Endothelial cell of umbilical vein (primary cell): ENCODE results near the gene SULT1A4. TPM values are rescaled to one million over a fixed set of nuclear protein-coding genes. Genes with fewer than 3 reads are reported as not detected.
A peak's percentile ranks its signal among the peaks of the same experiment; 100 is the strongest.
"Not testable (repeated sequence)": the region's sequence is repeated elsewhere in the genome, so short reads cannot be mapped to it uniquely, and the experiment has no call there.

ENCODE experiments used
- Bru-seq: library from RNA; stranded (reverse); fragments of 400-500 nt; gene quantifications from one replicate; lab custom pipeline; 2021; lab: Mats Ljungman, UMichigan
- BruChase-seq, 2 experiments: library from RNA; stranded (reverse); fragments of 400-500 nt; gene quantifications; one replicate each; lab custom pipeline; 2021; lab: Mats Ljungman, UMichigan
- BruUV-seq: library from RNA; stranded (reverse); fragments of 400-500 nt; replicated peaks from 2 replicates; lab custom pipeline; 2021; lab: Mats Ljungman, UMichigan
- CTCF ChIA-PET: fragments of 300-600, 350-600 bp; sonication (Branson Sonifier 250); formaldehyde crosslinking; loops from one replicate; lab custom pipeline; 2021; ENCODE audit warnings: antibody characterized with exemption, inconsistent platforms; lab: Charles Lee
- POLR2A ChIA-PET: fragments of 300-600, 350-600 bp; sonication (Branson Sonifier 250); formaldehyde crosslinking; loops from one replicate; lab custom pipeline; 2021; ENCODE audit warnings: antibody characterized with exemption, inconsistent platforms; lab: Charles Lee
- DNase-seq: peaks from one replicate; pipeline ENCODE4 v3.0.0-alpha.2; 2011; ENCODE audit warnings: low read depth, low spot score
- FAIRE-seq: peaks from 2 replicates; lab custom pipeline; 2011; peaks lifted over from hg19 to GRCh38; lab: Jason Lieb, UNC
- H2AFZ ChIP-seq: 2 replicates; pipeline ENCODE4 v1.6.0; 2012; ENCODE audit warnings: low read depth, low read length, control low read depth, inconsistent platforms
- H3K27ac ChIP-seq: 2 replicates; pipeline ENCODE4 v1.5.1; 2011; ENCODE audit warnings: low read depth, mild to moderate bottlenecking, control low read depth, low read length, moderate library complexity; ENCODE audit not compliant: insufficient read depth
- H3K27me3 ChIP-seq, 2 experiments: 2 replicates each; pipeline versions ENCODE4 v1.6.0 to v1.6.1; 2011; ENCODE audit warnings: low read length in 2 of 2, mixed read lengths in 1 of 2; ENCODE audit not compliant: control insufficient read depth in 2 of 2, insufficient read depth in 2 of 2
- H3K36me3 ChIP-seq, 2 experiments: 2 replicates in 1 of 2; 3 replicates in 1 of 2; pipeline ENCODE4 v1.5.1; 2011; ENCODE audit warnings: low read length in 2 of 2, mild to moderate bottlenecking in 1 of 2, moderate library complexity in 1 of 2; ENCODE audit not compliant: control insufficient read depth in 2 of 2, insufficient read depth in 2 of 2; ENCODE audit errors: extremely low read depth in 1 of 2
- H3K4me1 ChIP-seq: 3 replicates; pipeline ENCODE4 v1.5.1; 2011; ENCODE audit warnings: mild to moderate bottlenecking, low read length; ENCODE audit not compliant: control insufficient read depth, insufficient read depth; ENCODE audit errors: extremely low read depth
- H3K4me2 ChIP-seq: 2 replicates; pipeline ENCODE4 v1.6.1; 2011; ENCODE audit warnings: low read length, control low read depth, mixed read lengths; ENCODE audit not compliant: insufficient read depth
- H3K4me3 ChIP-seq, 3 experiments: fragments of 200-600 bp in 1 of 3; sonication (generic), shearing (Covaris generic) in 1 of 3; replicated peaks in 1 of 3; 2 replicates each; pipeline ENCODE4 v1.5.1; 2011 to 2016; ENCODE audit warnings: control low read depth in 3 of 3, low read length in 3 of 3, mild to moderate bottlenecking in 2 of 3, inconsistent platforms in 1 of 3, low read depth in 1 of 3, moderate library complexity in 1 of 3; ENCODE audit not compliant: insufficient read depth in 1 of 3
- H3K79me2 ChIP-seq: 2 replicates; pipeline ENCODE4 v1.6.0; 2012; ENCODE audit warnings: low read length, inconsistent platforms; ENCODE audit not compliant: control insufficient read depth, insufficient read depth
- H3K9ac ChIP-seq: replicated peaks from 2 replicates; pipeline ENCODE3; 2011; ENCODE audit warnings: low read length, control low read depth; ENCODE audit not compliant: insufficient read depth; ENCODE audit errors: extremely low read depth
- H3K9me1 ChIP-seq: replicated peaks from 3 replicates; pipeline ENCODE4 v1.6.0; 2011; ENCODE audit warnings: mild to moderate bottlenecking, low read length; ENCODE audit not compliant: control insufficient read depth, insufficient read depth; ENCODE audit errors: extremely low read depth
- H3K9me3 ChIP-seq: replicated peaks from 2 replicates; pipeline ENCODE4 v1.5.1; 2012; ENCODE audit warnings: low read length, inconsistent platforms; ENCODE audit not compliant: control insufficient read depth, insufficient read depth
- H4K20me1 ChIP-seq: replicated peaks from 2 replicates; pipeline ENCODE3; 2011; ENCODE audit warnings: mild to moderate bottlenecking, low read length; ENCODE audit not compliant: control insufficient read depth, insufficient read depth; ENCODE audit errors: extremely low read depth
- dilution Hi-C: fragments of 300-500 bp; cut with MboI; formaldehyde crosslinking; loops from one replicate; pipeline ENCODE4 v1.15.0; 2019; ENCODE audit warnings: low sequenced_read_pairs; ENCODE audit not compliant: extremely low pct_ligation_motif_present
- intact Hi-C: fragments of 100-400 bp; cut with micrococcal nuclease; formaldehyde crosslinking; loops from one replicate; pipeline ENCODE4 v1.10.0; 2022
- long read RNA-seq: library from polyadenylated mRNA; stranded (forward); transcript quantifications from one replicate; pipeline ENCODE4 v2.0.0, GENCODE V29; 2021
- polyA minus RNA-seq, 3 experiments: library from RNA; depleted of rRNA, polyadenylated mRNA; stranded (reverse); fragments of >200 nt; gene quantifications; 1 replicate in 1 of 3; 2 replicates in 2 of 3; pipeline ENCODE4 v1.2.3, GENCODE V29; 2011
- polyA plus RNA-seq, 4 experiments: library from polyadenylated mRNA; depleted of rRNA in 3 of 4; stranded (reverse) in 3 of 4; unstranded in 1 of 4; fragments of >200 nt; gene quantifications; 2 replicates each; pipeline versions ENCODE4 v1.2.1 to v1.2.3, GENCODE V29; 2011 to 2012; ENCODE audit warnings: missing spikeins in 1 of 4
- total RNA-seq: library from RNA; stranded (reverse); gene quantifications from 2 replicates; pipeline ENCODE4 v1.2.3, GENCODE V29; 2021

SULT1A4 gene
- total RNA-seq (8.8 and 10.8 TPM in 2 replicates), polyA plus RNA-seq (1.6 and 2.9 TPM in 2 replicates), polyA minus RNA-seq (0.93 and 1.8 TPM in 2 replicates), Bru-seq, nascent RNA (not detected), BruChase-seq, experiment 1, labeled RNA remaining after a 6-hour chase (percentile 46 among the genes with signal in this experiment), BruChase-seq, experiment 2, labeled RNA remaining after a 2-hour chase (percentile 32 among the genes with signal in this experiment)
- 2.3 and 4.5 TPM in 2 replicates for polyA plus RNA-seq (2011; cell fraction: cytosol; rRNA removed)
- 7.4 and 10.1 TPM in 2 replicates for polyA plus RNA-seq (2011; cell fraction: nucleus; rRNA removed)
- 18.5 and 24.1 TPM in 2 replicates for polyA plus RNA-seq (2012)
- 7.6 TPM for polyA minus RNA-seq (2011; cell fraction: cytosol; rRNA and poly(A)+ RNA removed)
- 1.1 and 2.7 TPM in 2 replicates for polyA minus RNA-seq (2011; cell fraction: nucleus; rRNA and poly(A)+ RNA removed)
- long read RNA-seq, transcript SULT1A4-201 (8 exons, 1,390 nt), result major isoform, 6 of 7 reads
- long read RNA-seq, partial matches to known transcripts, result 0 of 7 reads
- long read RNA-seq, other reads (novel, unspliced or antisense), result 1 of 7 reads

DNA sequence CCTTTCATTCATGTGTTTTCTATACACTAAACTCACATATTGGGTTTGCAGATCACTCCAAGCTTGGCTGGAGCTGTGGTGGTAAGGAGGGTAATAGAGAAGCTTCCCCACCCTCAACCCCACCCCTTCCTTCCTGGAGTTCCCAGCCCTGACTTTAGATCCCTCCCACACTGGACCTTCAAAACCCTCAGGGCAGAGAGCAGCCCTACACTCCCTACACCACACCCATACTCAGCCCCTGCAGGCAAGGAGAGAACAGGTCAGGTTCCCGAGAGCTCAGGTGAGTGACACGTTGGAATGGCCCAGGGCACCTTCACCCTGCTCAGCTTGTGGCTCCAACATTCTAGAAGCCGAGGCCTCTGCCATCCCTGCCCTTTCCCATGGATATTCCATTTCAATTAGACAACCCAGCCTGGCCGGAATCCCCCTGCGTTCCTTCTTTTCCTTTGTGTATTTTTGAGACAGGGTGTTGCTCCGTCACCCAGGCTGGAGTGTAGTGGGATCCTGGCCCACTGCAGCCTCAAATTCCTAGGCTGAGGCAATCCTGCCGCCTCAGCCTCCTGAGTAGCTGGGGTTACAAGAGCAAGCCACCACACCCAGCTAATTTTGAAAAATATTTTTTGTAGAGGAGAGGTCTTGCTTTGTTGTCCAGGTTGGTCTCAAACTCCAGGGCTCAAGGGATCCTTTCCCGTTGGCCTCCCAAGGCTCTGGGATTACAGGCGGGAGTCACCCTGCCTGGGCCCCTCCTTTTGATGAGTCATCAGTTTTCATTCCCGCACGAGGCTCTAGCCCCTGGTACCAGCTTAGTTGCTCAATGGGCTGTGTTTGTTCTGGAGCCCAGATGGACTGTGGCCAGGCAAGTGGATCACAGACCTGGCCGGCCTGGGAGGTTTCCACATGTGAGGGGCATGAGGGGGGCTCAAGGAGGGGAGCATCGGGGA lies at the start of gene SULT1A4:
Gene SULT1A4 (plus strand): TSS at position 208 of the 941 bp plus-strand sequence. CDS start 1,473 bp downstream, outside the sequence.
- H3K9me3 ChIP-seq, DNase-seq, CTCF ChIA-PET, H3K9ac ChIP-seq, H3K27me3 ChIP-seq, H3K4me3 ChIP-seq, intact Hi-C loops, POLR2A ChIA-PET, H2AFZ ChIP-seq, H3K27ac ChIP-seq, H3K9me1 ChIP-seq, dilution Hi-C loops, H3K4me1 ChIP-seq, BruUV-seq, H4K20me1 ChIP-seq, H3K36me3 ChIP-seq, H3K79me2 ChIP-seq, H3K4me2 ChIP-seq: not testable (repeated sequence)
- FAIRE-seq, result peak; percentile 97

DNA sequence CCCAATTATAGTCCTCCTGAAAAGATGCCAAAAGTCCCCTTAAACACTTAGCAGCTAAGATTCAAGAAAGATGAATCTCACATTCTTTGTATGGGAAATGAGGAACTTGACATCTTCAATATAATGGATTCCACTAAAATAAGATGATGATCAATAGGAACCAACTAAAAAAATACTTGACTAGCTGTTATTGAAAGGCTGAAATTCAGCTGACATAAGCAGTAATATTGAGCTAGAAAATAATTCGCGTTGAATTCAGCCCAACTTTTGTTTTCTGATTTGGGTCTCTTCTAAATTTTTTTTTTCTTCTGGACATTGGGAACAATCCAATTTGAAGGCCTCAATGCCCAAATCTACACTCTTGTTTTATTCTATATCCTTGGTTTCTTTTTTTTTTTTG lies 36.1 kb upstream of the SULT1A4 start:
- H2AFZ ChIP-seq, H3K9ac ChIP-seq, H3K9me3 ChIP-seq, H3K27ac ChIP-seq, H3K4me2 ChIP-seq, DNase-seq, dilution Hi-C loops, H3K27me3 ChIP-seq, H3K79me2 ChIP-seq, BruUV-seq, H3K36me3 ChIP-seq, H4K20me1 ChIP-seq, FAIRE-seq, POLR2A ChIA-PET, H3K9me1 ChIP-seq, intact Hi-C loops, H3K4me1 ChIP-seq, H3K4me3 ChIP-seq, CTCF ChIA-PET: not testable (repeated sequence)

DNA sequence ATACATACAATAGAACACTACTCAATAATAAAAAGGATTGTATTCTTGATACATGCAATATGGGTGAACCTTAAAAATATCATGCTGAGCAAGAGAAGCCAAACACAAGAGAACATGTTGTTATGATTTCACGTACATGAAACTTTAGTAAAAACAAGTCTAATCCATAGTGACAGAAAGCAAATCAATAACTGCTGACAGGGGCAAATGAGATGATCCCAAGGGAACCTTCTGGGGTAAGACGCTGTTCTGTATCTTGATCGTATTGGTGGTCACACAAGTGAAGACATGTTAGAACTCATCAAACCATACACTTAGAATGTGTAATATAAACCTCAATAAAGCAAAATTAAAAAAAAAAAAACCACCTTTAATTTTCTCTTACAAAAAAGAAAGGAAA lies 34.3 kb upstream of the SULT1A4 start:
- FAIRE-seq, BruUV-seq, intact Hi-C loops, H3K4me3 ChIP-seq, H3K27me3 ChIP-seq, H4K20me1 ChIP-seq, DNase-seq, H3K9ac ChIP-seq, POLR2A ChIA-PET, H3K36me3 ChIP-seq, dilution Hi-C loops, H2AFZ ChIP-seq, CTCF ChIA-PET, H3K27ac ChIP-seq, H3K4me2 ChIP-seq, H3K79me2 ChIP-seq, H3K4me1 ChIP-seq, H3K9me3 ChIP-seq, H3K9me1 ChIP-seq: not testable (repeated sequence)
